ENCODE data around the gene TRPM2. TPM values are rescaled to one million over a fixed set of nuclear protein-coding genes. Genes with fewer than 3 reads are reported as not detected.

TRPM2 gene
- total and polyA plus RNA-seq, 2 of the 13 experiments (the other 11 are each of a cell fraction or from before 2014, with no cell fraction given) = 0.07 to 0.20 TPM

- Histone ChIP-seq H3K4me2 (ENCODE audit: low read depth, low read length) (no peak overlapping the region), H4K20me1 (ENCODE audit: insufficient read depth, low read length) (no peaks in the 10 kb centered on the region), H3K4me3 (replicated peaks in 1 of 3; ENCODE audit: insufficient read depth in 1 of 3, low read depth in 2 of 3, low read length in 3 of 3) (no peak overlapping the region), H3K36me3 (replicated peaks in 1 of 2; ENCODE audit: control insufficient read depth in 1 of 2, insufficient read depth in 2 of 2, low read length in 2 of 2) (no peaks in the 10 kb centered on the region), H3K27ac (ENCODE audit: extremely low read length, insufficient read depth, low read length) (no peak overlapping the region), H3K9ac (ENCODE audit: insufficient read depth, low read depth, low read length) (no peak overlapping the region), H3K27me3 (ENCODE audit: control insufficient read depth in 1 of 2, insufficient read depth in 2 of 2, low read length in 2 of 2) (peaks cover 0 to 20% of the 10 kb centered on the region in 2 experiments; a peak in 4 of 5 replicates), H3K79me2 (ENCODE audit: insufficient read depth, low read length) (no peaks in the 10 kb centered on the region), H3K9me3 (ENCODE audit: low read length) (peaks cover 6% of the 10 kb centered on the region; the same call in 1 of the 2 replicates), H2AFZ (ENCODE audit: low read length) (no peak overlapping the region), H3K4me1 (ENCODE audit: insufficient read depth, low read length) (no peaks in the 10 kb centered on the region)
- intact Hi-C loops (cut with micrococcal nuclease; ENCODE audit: unreplicated experiment) = no loop called here
- FAIRE-seq (no peak), DNase-seq (ENCODE audit: low spot score) (no peak), ATAC-seq (no peak)
- WGBS (ENCODE audit: low lambda C conversion rate) = 36% methylated on average over 5 of the region's 8 CpGs
- TF ChIP-seq ZHX2 (IDR thresholded peaks at IDR 0.05; ENCODE audit: low read depth) = no peak
- no peak for TF ChIP-seq ZHX2 (CRISPR knock-in tag; IDR thresholded peaks at IDR 0.05; ENCODE audit: borderline replicate concordance)
- no peak for TF ChIP-seq ZNF749 (CRISPR knock-in tag; IDR thresholded peaks at IDR 0.05; ENCODE audit: borderline replicate concordance)
- TF ChIP-seq ZNF431 (CRISPR knock-in tag; IDR thresholded peaks at IDR 0.05; ENCODE audit: borderline replicate concordance, low read depth) = no peak
- TF ChIP-seq MYPOP (CRISPR knock-in tag; IDR thresholded peaks at IDR 0.05) = no peak
- TF ChIP-seq CBX1 (IDR thresholded peaks at IDR 0.05; ENCODE audit: low read depth) = no peak
- TF ChIP-seq ZMYM3 (CRISPR knock-in tag; IDR thresholded peaks at IDR 0.05) = no peak
- no peak for TF ChIP-seq ZNF704 (CRISPR knock-in tag; IDR thresholded peaks at IDR 0.05; ENCODE audit: borderline replicate concordance)
- TF ChIP-seq ZNF512 (CRISPR knock-in tag; IDR thresholded peaks at IDR 0.05) = no peak
- ChIA-PET POLR2A (no interaction called here), CTCF (ENCODE audit: low intra/inter-chr PET ratio, low total read pairs) (no interaction called here)
- BruUV-seq (replicated peaks) = no TSS peak
- in situ Hi-C loops (cut with HindIII; ENCODE audit: extremely low pct_ligation_motif_present, low pct_unique_long_range_greater_than_20kb) = no loop called here
Observed at GRCh38 chr21:44418876-44419230, 65.4 kb downstream of the TRPM2 start.

Data from HepG2 (cell line).